ENCODE results near the gene RELN.

The RELN gene

DNA sequence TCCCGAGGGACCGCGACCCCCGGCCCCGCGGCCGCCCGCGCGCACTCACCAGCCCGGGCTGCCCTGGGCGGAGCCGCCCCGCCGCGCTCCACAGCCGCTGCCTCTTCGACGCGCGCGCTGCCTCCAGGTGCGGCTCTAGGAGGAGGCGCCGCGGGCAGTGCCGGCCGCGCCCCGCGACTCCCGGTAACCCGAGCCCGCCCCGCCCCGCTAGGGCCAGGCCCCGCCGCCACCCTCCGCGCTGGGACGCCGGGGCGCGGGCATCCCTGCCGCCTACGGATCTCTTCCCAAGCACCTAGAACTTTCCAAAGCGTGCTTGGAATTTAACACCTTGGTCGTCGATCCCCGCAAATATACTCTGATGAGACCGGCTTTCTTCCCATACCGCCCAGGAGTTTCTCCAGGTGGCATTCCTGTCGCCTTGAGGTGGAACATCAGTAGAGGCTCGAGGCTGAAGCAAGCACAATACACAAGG lies 543.4 kb downstream of the RELN start, which contains the start of gene SLC26A5:
TSS of gene SLC26A5 (minus strand) at position 159 of the 472 bp plus-strand sequence. CDS start 24,693 bp downstream, outside the sequence.
- DNase-seq, result peak; percentile 19

DNA sequence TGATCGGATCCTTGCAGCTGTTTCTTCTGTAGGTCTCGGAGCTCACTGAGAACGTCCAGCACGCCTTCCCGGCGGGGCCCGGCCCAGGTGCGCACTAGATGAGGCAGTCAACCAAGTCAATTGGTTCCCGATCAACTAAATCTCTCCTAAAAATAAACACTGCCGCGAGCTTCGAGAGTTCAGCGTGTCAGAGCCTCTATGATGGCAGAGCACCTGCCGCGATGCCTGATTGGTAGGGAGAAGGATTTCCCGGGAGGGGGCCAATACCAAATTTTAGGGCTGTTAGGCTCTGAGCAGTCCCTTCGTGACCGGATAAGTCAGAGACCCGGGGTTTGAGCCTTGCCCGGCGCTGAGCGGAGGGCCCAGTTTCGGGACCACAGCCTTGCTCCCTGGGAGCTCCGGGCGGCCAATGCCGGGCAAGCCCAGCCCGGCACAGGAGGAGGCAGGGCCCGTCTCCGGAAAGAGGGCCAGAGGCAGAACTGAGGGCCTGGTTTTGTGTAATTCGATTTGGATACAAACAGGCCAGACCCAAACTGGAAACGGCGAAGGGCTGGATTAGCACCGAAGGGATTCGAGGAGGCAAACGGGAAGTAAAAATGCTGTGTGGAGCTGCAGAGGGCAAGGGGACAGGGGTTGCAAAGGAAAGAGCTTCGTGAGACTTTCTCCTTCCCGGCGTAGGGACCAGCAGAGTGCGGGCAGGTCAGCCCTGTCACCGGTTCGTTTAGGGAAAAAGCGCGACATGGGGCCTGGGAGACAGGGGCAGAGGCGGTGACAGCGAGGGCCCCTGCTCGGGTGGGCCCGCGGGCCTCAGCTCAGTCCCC lies 544.0 kb downstream of the RELN start:
- peak; percentile 37 for DNase-seq

DNA sequence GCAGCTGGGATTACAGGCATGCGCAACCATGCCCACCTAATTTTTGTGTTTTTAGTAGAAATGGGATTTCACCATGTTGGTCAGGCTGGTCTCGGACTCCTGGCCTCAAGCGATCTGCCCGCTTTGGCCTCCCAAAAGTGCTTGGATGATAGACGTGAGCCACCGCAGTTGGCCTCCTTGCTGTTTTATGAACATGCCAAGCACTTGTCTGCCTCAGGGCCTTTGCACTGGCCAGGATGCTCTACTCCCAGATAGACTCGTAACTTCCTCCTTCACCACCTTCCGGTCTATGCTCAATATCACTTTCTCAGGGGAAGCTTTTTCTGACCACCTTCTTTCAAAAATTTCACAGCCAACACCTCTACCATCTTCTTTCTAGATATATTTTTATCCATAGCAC lies 549.8 kb downstream of the RELN start:
- DNase-seq, result no peak

DNA sequence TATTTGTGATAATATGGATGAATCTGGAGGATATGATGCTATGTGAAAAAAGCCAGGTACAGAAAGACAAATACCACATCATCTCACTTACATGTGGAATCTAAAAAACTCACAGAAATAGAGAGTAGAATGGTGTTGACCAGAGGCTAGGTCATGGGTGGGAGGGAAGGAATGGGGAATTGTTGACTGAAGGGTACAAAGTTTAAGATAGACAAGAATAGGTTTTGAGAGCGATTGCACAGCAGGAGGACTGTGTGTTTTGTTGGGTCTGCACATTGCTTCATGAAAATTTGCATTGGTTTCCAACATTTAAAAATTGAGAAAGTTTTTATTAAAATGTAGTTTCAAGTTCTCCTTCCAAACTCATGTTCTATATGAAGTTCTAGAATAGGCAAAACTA lies 551.8 kb downstream of the RELN start:
- DNase-seq, result no peak

DNA sequence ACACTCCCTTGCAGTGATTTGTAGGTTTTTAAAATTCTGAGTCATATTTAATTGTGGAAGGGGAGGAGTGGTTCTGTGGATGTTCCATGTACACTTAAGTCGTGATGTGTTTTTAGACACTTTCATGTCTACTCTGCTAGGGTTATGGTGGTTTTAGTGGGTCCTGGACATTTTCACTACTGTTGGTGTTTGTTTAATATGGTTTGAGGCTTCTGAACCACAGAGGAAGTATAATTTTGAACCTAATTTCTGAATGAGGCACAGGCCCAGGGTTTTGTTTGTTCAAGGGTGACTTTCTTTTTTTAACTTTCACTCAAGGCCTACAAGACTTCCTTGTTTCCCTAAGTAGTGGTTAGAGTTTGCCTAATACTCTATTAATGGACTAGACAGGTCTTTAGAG lies 556.7 kb downstream of the RELN start:
- DNase-seq, result no peak

DNA sequence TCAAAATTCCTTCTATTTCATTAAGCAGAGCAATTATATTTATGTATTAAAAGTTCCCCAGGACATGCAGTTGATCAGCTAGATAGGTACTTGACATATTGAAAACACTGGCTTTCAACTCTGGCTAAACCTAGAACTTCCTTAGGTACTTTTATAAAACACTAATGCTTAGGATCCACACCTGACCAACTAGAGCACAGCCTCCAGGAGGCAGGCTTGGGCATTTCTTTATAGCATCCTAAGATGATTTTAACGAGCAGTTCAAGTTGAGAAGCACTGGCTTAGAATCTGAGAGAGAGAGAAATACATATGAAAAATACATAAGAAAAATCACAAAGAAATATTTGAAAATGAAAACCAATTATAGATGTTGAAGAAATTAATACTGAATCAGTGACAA lies 564.3 kb downstream of the RELN start:
- no peak for DNase-seq

DNA sequence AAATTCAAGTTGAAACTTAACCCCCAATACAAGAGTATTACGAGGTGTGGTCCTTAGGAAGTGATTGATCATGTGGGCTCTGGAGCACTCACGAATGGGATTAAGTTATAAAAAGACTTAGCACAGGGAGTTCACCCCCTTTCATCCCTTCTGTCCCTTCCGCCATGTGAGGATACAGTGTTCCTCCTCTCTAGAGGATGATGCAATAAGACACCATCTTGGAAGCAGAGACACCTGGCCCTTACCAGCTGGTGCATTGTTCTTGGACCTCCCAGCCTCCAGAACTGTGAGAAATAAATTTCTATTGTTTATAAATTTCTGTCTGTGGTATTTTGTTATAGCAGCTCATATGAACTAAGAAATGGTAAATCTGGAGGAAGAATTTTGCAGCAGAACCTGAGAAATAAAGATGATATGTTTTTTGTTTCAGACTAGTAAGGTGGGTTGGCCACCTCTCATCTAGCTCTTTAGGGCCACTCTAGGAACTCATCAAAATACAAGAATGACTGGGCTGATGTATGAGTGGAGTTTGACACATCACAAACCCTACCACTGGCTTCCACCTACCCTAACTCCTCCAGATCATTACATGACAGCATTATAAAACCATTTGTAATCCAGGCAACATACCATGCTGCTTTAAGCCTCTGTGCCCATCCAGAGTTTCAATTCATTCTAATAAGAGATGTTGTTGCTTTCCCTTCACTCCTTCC lies 565.8 kb downstream of the RELN start:
- no peak for DNase-seq
